Measurements from ENCODE around the gene SIAH2. TPM values are rescaled to one million over a fixed set of nuclear protein-coding genes. Genes with fewer than 3 reads are reported as not detected.

Gene SIAH2
- total RNA-seq, 2 donors from 2014 or later: 17.1 to 30.3 TPM

- Histone ChIP-seq H3K36me3 (replicated peaks in 1 of 2; ENCODE audit: insufficient read depth in 1 of 2, low read depth in 2 of 2) (no peaks in the 10 kb centered on the region), H3K4me3 (no peak overlapping the region), H3K27ac (no peak overlapping the region), H3K4me1 (peaks cover 20% of the 10 kb centered on the region), H3K9me3 (no peaks in the 10 kb centered on the region), H3K27me3 (no peaks in the 10 kb centered on the region)
- no peak for TF ChIP-seq POLR2A (IDR thresholded peaks at IDR 0.05)
- no peak for TF ChIP-seq CTCF (IDR thresholded peaks at IDR 0.05)
- ATAC-seq: no peak
- intact Hi-C loops (cut with DNase I): no loop called here
- WGBS, 2 donors: 84 to 85% methylated on average over 7 to 8 of the region's 8 CpGs
- no peak for DNase-seq
Observed at GRCh38 chr3:150765949-150766720, 3.2 kb upstream of the SIAH2 start.

GRCh38 chr3:150764967-150765366 lies 2.0 kb upstream of the SIAH2 start:
- no peak for ATAC-seq
- H3K4me1 ChIP-seq: peaks cover 25% of the 10 kb centered on the region

GRCh38 chr3:150764566-150764965 lies 1.6 kb upstream of the SIAH2 start:
- H3K36me3 ChIP-seq (replicated peaks in 1 of 2; ENCODE audit: insufficient read depth in 1 of 2, low read depth in 2 of 2): no peaks in the 10 kb centered on the region
- peaks cover 29% of the 10 kb centered on the region for H3K4me1 ChIP-seq
- TF ChIP-seq POLR2A (IDR thresholded peaks at IDR 0.05) (no peak), CTCF (IDR thresholded peaks at IDR 0.05) (no peak)
- WGBS, 2 donors: 37 to 45% methylated on average over 5 of the region's 5 CpGs
- peak overlapping the region in 1 of 4 donors; percentile 98 for H3K27ac ChIP-seq
- H3K27me3 ChIP-seq: no peaks in the 10 kb centered on the region
- no peaks in the 10 kb centered on the region for H3K9me3 ChIP-seq
- intact Hi-C loops (cut with DNase I): no loop called here
- no peak overlapping the region for H3K4me3 ChIP-seq
- DNase-seq (no peak), ATAC-seq (no peak)

More at GRCh38 chr3:150764967-150765366, 2.0 kb upstream of the SIAH2 start:
- H3K36me3 ChIP-seq (replicated peaks in 1 of 2; ENCODE audit: insufficient read depth in 1 of 2, low read depth in 2 of 2): no peaks in the 10 kb centered on the region
- no peak overlapping the region for H3K27ac ChIP-seq
- no peak for TF ChIP-seq CTCF (IDR thresholded peaks at IDR 0.05)
- TF ChIP-seq POLR2A (IDR thresholded peaks at IDR 0.05): no peak
- intact Hi-C loops (cut with DNase I): no loop called here
- DNase-seq: no peak
- WGBS, 2 donors: 91 to 95% methylated on average over 2 of the region's 2 CpGs
- no peak overlapping the region for H3K4me3 ChIP-seq
- no peaks in the 10 kb centered on the region for H3K9me3 ChIP-seq
- H3K27me3 ChIP-seq: no peaks in the 10 kb centered on the region

- no peaks in the 10 kb centered on the region for H3K9me3 ChIP-seq
- H3K27me3 ChIP-seq: no peaks in the 10 kb centered on the region
- 3% methylated on average over 19 to 27 of the region's 27 CpGs for WGBS, 2 donors
- H3K36me3 ChIP-seq (replicated peaks in 1 of 2; ENCODE audit: insufficient read depth in 1 of 2, low read depth in 2 of 2): no peaks in the 10 kb centered on the region
- peak; percentile 49 for ATAC-seq
- H3K4me3 ChIP-seq: peak overlapping the region; percentile 59
- intact Hi-C loops (cut with DNase I): no loop called here
- H3K27ac ChIP-seq: peak overlapping the region; percentile 88 to 98 (median 96)
- DNase-seq: peak; percentile 73 to 81 (median 76)
- peaks cover 35% of the 10 kb centered on the region for H3K4me1 ChIP-seq
- TF ChIP-seq CTCF (IDR thresholded peaks at IDR 0.05) (peak; percentile 10 to 72 (median 55)), POLR2A (IDR thresholded peaks at IDR 0.05) (peak in 1 of 3 donors; percentile 60)
Observed at GRCh38 chr3:150763841-150764483, 993 bp upstream of the SIAH2 start.
